ENCODE data around the gene RNF113B.

GRCh38 chr13:98224557-98224956 lies 47.5 kb upstream of the RNF113B start:
- TF ChIP-seq CHD4 (IDR thresholded peaks at IDR 0.05; ENCODE audit: borderline replicate concordance) (no peak), POLR2A (IDR thresholded peaks at IDR 0.05; ENCODE audit: low read length) (no peak), HES2 (IDR thresholded peaks at IDR 0.05) (no peak), BHLHE40 (IDR thresholded peaks at IDR 0.05; ENCODE audit: low read depth, low read length) (no peak), CEBPB (IDR thresholded peaks at IDR 0.05) (no peak), ATOH8 (CRISPR knock-in tag; IDR thresholded peaks at IDR 0.05; ENCODE audit: low read depth) (no peak), POLR2AphosphoS2 (conservative IDR thresholded peaks at IDR 0.05; ENCODE audit: low read length) (no peak), MAX (IDR thresholded peaks at IDR 0.05) (no peak), KDM1A (IDR thresholded peaks at IDR 0.05; ENCODE audit: low read depth) (no peak), SREBF2 (IDR thresholded peaks at IDR 0.05) (no peak)
- TF ChIP-seq, protein P1, sequence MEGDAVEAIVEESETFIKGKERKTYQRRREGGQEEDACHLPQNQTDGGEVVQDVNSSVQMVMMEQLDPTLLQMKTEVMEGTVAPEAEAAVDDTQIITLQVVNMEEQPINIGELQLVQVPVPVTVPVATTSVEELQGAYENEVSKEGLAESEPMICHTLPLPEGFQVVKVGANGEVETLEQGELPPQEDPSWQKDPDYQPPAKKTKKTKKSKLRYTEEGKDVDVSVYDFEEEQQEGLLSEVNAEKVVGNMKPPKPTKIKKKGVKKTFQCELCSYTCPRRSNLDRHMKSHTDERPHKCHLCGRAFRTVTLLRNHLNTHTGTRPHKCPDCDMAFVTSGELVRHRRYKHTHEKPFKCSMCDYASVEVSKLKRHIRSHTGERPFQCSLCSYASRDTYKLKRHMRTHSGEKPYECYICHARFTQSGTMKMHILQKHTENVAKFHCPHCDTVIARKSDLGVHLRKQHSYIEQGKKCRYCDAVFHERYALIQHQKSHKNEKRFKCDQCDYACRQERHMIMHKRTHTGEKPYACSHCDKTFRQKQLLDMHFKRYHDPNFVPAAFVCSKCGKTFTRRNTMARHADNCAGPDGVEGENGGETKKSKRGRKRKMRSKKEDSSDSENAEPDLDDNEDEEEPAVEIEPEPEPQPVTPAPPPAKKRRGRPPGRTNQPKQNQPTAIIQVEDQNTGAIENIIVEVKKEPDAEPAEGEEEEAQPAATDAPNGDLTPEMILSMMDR (IDR thresholded peaks at IDR 0.05): no peak
- TF ChIP-seq, protein P2, sequence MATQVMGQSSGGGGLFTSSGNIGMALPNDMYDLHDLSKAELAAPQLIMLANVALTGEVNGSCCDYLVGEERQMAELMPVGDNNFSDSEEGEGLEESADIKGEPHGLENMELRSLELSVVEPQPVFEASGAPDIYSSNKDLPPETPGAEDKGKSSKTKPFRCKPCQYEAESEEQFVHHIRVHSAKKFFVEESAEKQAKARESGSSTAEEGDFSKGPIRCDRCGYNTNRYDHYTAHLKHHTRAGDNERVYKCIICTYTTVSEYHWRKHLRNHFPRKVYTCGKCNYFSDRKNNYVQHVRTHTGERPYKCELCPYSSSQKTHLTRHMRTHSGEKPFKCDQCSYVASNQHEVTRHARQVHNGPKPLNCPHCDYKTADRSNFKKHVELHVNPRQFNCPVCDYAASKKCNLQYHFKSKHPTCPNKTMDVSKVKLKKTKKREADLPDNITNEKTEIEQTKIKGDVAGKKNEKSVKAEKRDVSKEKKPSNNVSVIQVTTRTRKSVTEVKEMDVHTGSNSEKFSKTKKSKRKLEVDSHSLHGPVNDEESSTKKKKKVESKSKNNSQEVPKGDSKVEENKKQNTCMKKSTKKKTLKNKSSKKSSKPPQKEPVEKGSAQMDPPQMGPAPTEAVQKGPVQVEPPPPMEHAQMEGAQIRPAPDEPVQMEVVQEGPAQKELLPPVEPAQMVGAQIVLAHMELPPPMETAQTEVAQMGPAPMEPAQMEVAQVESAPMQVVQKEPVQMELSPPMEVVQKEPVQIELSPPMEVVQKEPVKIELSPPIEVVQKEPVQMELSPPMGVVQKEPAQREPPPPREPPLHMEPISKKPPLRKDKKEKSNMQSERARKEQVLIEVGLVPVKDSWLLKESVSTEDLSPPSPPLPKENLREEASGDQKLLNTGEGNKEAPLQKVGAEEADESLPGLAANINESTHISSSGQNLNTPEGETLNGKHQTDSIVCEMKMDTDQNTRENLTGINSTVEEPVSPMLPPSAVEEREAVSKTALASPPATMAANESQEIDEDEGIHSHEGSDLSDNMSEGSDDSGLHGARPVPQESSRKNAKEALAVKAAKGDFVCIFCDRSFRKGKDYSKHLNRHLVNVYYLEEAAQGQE (IDR thresholded peaks at IDR 0.05): no peak
